HG03159 (cell line): ENCODE data around the gene PFKL.

Experiments
- ATAC-seq: cut with Tn5 transposase; IDR thresholded peaks from one replicate; pipeline ENCODE4 v1.9.1; 2021; ENCODE audit warnings: mild to moderate bottlenecking, moderate library complexity; ENCODE audit not compliant: unreplicated experiment

The PFKL gene

DNA sequence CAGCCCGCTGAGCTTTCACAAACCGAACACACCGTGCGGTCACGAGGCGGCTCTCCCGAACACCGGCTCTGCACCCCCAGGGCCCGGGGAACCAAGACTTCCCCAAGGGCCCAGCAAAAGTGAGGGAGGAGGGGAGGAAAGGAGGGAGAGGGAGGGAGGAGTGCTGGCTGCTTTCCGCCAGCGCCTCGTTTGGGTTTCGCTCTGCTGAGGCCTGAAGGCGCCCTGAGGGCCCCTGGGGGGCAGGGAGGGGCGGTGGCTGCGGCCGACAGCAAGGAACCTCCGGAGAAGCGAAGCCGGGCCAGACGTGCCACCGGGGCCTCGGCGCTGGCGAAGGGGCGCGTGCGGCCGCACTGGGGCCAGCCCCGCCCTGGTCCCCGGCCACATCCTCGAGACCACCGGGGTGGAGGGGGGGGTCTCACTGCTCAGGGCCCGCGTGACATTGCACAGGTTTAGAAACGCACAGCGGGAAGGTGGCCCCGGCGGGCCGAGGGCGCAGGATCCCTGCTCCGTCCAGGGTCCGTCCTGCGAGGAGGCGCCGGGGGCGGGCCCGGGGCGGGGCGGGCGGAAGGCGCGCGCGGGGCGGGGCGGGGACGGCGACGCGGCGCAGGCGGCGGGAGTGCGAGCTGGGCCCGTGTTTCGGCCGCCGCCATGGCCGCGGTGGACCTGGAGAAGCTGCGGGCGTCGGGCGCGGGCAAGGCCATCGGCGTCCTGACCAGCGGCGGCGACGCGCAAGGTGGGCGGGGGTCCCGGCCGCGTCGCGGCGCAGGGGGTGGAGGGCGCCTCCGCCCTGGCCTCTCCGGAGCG, at the start of gene PFKL:
Gene PFKL (plus strand): TSS at position 596 of the 804 bp plus-strand sequence. CDS start 53 bp downstream, at position 649.
- ATAC-seq = peak; percentile 45

DNA sequence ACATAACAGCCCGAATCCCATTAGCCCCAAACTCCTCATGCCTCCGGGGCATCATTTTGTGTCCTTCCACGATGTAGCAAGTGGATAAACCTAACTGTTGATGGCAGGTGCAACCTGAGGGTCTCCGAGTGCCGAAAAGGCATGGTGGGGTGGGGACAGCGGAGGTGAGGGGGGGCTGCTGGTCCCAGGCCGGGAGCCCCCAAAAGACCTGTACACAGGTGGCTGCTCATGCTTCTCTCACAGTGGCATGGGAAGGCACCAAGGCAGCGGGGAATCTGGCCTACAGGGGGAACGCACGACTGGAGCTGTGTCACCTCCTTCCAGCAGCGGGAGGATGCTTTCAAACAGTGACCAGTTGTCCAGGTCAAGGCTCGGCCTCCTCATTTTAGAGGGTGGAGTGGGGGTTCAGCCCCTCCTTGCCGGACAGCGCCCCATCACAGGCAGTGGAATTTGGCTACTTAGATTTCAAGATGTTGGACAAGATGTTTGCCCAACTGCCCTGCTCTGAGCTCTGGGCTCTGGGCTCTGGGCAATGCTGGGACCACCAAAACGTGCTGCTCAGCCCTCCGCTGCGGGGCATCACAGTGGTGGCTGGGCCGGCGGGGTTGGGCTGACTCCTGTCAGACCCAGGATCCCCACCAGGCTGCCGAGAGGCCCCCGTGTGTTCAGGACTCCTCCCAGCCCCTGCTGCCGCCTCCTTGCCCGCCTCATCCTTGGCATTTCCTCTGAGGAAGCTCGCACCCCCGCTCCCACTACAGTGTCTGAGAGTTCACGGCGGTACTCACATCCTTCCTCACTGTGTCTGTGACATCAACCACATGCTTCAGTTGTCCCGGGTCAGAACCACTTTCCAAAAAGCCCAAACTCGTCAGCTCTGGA, 45.8 kb upstream of the PFKL start:
- no peak for ATAC-seq

- ATAC-seq = no peak
Measured at GRCh38 chr21:44255511-44255981, 44.3 kb upstream of the PFKL start.

DNA sequence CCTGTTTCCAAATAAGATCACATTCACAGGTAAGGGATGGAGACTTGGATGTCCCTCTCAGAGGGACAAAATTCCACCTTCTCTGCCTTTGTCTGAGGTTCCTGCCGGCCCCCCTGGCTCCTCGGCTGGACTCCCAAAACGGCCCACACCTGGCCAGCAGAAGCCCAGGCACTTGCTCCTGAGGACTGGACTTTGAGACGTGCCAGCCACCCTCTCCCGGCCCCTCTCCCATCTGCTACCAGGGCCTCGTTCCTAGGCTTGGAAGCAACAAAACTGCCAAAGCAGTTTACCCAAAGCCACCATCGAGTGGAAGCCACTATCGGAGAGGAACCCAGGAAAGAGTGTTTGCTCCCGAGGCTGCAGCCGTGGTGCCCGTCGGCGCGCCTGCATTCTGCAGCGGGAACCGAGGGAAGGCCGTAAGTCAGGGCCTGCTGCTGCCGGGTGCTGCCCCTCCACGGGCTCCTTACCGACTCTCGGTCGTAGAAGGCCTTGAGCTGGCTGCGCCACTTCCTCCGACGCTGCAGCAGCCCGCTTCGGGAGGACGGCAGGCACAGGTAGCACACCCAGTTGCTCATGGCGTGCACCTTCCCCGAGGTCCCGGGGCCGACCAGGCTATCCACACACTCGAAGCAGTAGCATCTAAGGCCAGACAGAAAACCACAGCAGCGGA, 41.7 kb upstream of the PFKL start:
- ATAC-seq = no peak

- ATAC-seq = no peak
Measured at GRCh38 chr21:44259082-44259705, 40.7 kb upstream of the PFKL start.

- no peak for ATAC-seq
Measured at GRCh38 chr21:44260066-44260465, 39.8 kb upstream of the PFKL start.

DNA sequence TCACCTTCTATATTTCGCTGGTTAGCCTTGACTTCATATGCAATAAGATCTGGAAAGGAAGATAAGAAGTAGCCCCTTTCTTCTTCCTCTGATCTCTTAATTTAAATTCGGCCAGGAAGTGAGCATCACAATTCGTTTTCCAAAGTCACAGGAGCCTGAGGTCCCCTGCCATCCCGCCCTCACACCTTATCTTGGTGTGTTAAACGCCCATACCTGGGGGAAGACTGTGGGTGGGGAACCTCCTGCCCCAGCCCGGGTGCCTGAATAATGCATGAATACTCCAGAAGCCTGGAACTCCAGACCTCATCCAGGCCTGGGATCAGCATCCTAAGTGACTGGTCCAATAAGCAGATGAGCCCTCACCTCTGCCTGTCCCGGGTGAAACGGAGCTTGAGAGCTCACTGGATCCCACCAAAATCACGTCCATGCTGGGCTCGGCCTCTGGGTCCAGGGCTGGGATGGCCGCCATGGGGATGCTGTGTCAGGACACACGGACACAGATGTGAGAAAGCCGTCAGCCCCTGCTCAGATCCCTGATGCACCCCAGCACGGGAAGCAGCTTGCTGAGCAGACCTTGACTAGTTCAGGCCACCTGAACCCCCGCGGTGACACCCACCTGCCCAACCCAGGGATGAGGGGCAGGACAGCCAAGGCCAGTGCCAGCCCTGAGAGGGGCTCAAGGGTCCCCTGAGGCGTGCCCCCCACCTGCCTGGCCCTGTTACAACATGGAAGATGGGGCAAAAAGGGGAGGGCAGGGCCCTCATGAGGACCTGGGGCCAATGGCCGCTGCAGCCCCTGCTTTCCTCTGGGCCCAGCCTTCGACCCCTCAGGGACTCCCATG, 38.8 kb upstream of the PFKL start:
- ATAC-seq = no peak

DNA sequence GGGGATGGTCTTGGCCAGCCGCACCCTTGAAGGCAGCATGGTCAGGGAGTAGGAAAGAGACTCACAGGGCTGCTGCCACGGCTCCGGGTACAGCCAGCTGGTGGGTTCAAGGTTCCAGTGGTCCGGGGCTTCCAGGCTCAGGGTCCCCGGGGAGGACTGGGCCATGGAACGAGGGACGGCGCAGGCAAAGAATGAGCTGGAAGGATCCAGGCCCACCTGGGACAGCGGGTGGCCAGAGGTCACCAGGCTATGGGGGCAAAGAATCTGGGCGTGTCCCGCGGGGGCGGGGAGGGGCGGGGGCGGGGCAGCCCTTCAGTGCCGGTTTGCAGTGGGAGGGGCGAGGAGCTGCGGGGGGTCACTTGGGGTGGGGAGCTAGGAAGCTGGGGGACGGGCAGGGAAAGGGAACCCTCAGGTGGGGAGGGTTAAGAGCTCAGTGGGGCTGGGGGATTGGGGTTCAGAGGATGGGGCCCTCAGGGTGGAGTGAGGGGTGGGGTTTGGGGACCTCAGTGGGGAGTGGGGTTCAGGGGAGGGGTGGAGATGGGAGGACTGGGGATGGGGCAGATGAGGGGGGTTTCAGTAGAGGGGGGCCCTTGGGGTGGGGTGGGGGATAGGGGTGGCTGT, 38.1 kb upstream of the PFKL start, which contains the start of gene DNMT3L:
Gene DNMT3L (minus strand): TSS at position 223 of the 621 bp plus-strand sequence. CDS start 638 bp downstream, outside the sequence.
- ATAC-seq = no peak

- ATAC-seq = no peak
Measured at GRCh38 chr21:44262338-44263056, 37.4 kb upstream of the PFKL start.

- no peak for ATAC-seq
Measured at GRCh38 chr21:44263221-44263760, 36.6 kb upstream of the PFKL start.

DNA sequence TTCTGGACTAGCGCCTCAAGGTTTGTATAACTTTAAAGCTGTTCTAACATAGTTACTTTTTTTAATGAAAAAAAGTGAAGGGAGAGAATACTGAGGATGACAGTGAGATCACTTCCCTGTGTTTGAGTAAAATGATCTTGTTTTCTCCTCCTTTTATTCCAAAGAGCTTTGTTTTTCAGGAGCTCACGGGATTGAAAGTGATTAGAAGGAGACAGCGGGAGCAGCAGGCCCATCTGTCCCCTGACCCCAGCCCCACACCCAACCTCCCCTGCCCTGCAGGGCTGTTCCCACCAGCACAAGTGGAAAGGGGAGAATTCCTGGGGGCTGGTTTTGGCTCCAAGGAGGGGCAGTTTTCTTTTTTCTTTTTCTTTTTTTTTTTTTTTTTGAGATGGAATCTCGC, 36.1 kb upstream of the PFKL start:
- no peak for ATAC-seq

GRCh38 chr21:44265734-44266270, 34.1 kb upstream of the PFKL start:
- ATAC-seq = no peak

DNA sequence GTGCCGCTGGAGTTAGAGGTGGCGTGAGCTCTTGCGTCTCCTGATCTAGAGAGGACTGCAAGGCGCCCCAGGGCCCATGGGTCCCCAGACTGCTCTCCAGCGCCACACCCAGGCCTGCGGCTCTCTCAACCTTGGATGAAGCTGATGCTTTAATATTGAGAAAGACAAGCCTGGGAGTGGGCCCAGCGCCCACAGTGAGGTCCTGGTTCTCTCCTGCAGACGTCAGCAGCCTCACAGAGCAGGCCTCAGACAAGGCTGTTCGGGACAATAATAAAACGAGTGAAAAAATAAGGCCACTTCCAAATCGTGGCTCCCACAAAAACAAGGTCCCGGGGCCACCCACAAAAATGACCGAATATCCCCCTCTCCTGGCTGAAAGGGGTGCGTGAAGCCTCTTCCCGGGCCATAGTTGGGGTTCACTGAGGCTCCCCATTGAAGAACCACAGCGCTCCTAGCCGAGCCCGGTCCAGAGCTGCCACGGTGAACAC, 32.2 kb upstream of the PFKL start:
- ATAC-seq = no peak

DNA sequence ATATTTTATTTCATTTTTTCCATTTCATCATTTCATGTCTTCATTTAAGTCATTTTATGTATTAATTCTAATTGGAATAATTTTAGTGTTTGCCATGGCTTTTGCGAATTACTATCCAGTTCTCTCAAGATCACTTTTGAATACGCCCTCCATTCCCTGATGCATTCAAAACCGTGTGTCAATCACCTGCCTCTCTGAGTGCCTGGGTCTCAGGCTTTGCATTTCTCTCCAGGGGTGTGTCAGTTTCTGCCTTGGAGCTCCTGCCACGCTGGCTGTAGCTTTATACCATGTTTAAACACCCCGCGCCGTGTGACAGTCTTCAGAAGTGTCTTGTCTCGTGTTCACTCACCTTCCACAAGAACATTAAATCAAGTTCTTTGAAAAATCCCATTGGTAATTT, 30.8 kb upstream of the PFKL start:
- ATAC-seq = no peak

DNA sequence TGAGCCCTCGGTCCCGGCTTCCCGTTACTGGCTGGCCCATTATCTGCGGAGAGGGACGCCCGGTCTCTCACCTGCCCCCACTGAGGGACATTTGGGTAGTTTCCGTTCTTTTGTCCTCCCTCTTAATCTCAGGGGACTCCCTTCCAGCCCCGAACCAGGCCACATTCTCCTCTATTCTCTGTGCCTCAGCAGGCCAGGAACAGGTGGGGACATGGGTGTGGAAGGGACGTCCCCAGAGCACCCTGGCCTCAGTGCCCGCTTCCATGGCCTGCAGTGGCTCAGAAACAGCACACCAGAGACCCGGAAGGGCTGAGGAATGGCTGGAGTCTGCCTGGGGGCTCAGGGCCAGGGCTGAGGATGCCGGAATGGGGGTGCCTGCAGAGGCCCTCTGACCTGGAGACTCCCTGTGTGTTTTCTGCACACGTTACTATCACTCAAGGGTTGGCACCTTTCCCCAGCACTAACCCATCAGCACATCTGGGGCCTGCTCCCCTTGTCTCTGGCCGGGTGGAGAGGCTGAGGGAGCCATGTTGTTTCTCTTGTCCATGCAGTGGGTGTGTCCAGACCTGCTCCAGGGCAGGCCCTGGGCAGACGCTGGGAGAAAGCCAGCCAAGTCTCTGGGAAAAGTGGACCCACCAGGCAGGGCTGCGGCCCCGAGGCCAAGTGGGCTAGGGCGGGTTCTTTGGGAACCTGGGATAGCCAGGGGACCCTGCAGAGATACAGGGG, 28.1 kb upstream of the PFKL start:
- ATAC-seq = no peak

GRCh38 chr21:44272284-44272858, 27.5 kb upstream of the PFKL start:
- no peak for ATAC-seq

GRCh38 chr21:44273046-44273445, 26.8 kb upstream of the PFKL start:
- no peak for ATAC-seq
